ENCODE measurements around the gene NUDT9.
"Not testable (repeated sequence)": the region's sequence is repeated elsewhere in the genome, so short reads cannot be mapped to it uniquely, and the experiment has no call there.

The NUDT9 gene

GRCh38 chr4:87422104-87423052 is at the start of gene NUDT9:
NUDT9 (plus strand) TSS chr4:87422573; CDS start chr4:87422906, 333 bp downstream.
- DNase-seq (ENCODE audit: low read depth), result peak; percentile 72

GRCh38 chr4:87375719-87376291 is 46.6 kb upstream of the NUDT9 start:
- DNase-seq (ENCODE audit: low read depth), result no peak

GRCh38 chr4:87377816-87378215 is 44.6 kb upstream of the NUDT9 start:
- DNase-seq (ENCODE audit: low read depth), result no peak

- no peak for DNase-seq (ENCODE audit: low read depth)
These were observed 40.3 kb upstream of the NUDT9 start for GRCh38 chr4:87382116-87382515.

- DNase-seq (ENCODE audit: low read depth), result no peak
These were observed 39.4 kb upstream of the NUDT9 start for GRCh38 chr4:87382931-87383330.

GRCh38 chr4:87384466-87385132 is 37.8 kb upstream of the NUDT9 start:
- DNase-seq (ENCODE audit: low read depth), result not testable (repeated sequence)

GRCh38 chr4:87387237-87387636 is 35.1 kb upstream of the NUDT9 start:
- no peak for DNase-seq (ENCODE audit: low read depth)

GRCh38 chr4:87388901-87389300 is 33.5 kb upstream of the NUDT9 start:
- no peak for DNase-seq (ENCODE audit: low read depth)

GRCh38 chr4:87390055-87390454 is 32.3 kb upstream of the NUDT9 start:
- not testable (repeated sequence) for DNase-seq (ENCODE audit: low read depth)

- no peak for DNase-seq (ENCODE audit: low read depth)
These were observed 31.9 kb upstream of the NUDT9 start for GRCh38 chr4:87390551-87390890.

GRCh38 chr4:87390891-87391575 is 31.3 kb upstream of the NUDT9 start, which contains the start of gene HSD17B11:
HSD17B11 (minus strand) TSS chr4:87391188; CDS start chr4:87391070, 118 bp downstream.
- peak; percentile 70 for DNase-seq (ENCODE audit: low read depth)

GRCh38 chr4:87391576-87392054 is 30.8 kb upstream of the NUDT9 start:
- DNase-seq (ENCODE audit: low read depth), result no peak

- no peak for DNase-seq (ENCODE audit: low read depth)
These were observed 30.2 kb upstream of the NUDT9 start for GRCh38 chr4:87392183-87392582.

GRCh38 chr4:87395073-87395472 is 27.3 kb upstream of the NUDT9 start:
- not testable (repeated sequence) for DNase-seq (ENCODE audit: low read depth)

GRCh38 chr4:87395851-87396250 is 26.5 kb upstream of the NUDT9 start:
- not testable (repeated sequence) for DNase-seq (ENCODE audit: low read depth)

GRCh38 chr4:87399148-87399547 is 23.2 kb upstream of the NUDT9 start:
- no peak for DNase-seq (ENCODE audit: low read depth)

- DNase-seq (ENCODE audit: low read depth), result no peak
These were observed 22.4 kb upstream of the NUDT9 start for GRCh38 chr4:87399954-87400353.

GRCh38 chr4:87403732-87404131 is 18.6 kb upstream of the NUDT9 start:
- not testable (repeated sequence) for DNase-seq (ENCODE audit: low read depth)

- no peak for DNase-seq (ENCODE audit: low read depth)
These were observed 17.1 kb upstream of the NUDT9 start for GRCh38 chr4:87405211-87405820.

GRCh38 chr4:87406462-87406861 is 15.9 kb upstream of the NUDT9 start:
- DNase-seq (ENCODE audit: low read depth), result no peak

GRCh38 chr4:87406902-87407301 is 15.5 kb upstream of the NUDT9 start:
- not testable (repeated sequence) for DNase-seq (ENCODE audit: low read depth)

Data from activated gamma-delta T cell treated with anti-CD3 and anti-CD28 coated beads, Interleukin-2, amount 50 U/mL, for 16 hours (primary cell).